A549 (cell line): ENCODE measurements around the gene SDE2. TPM values are rescaled to one million over a fixed set of nuclear protein-coding genes. Genes with fewer than 3 reads are reported as not detected.

ENCODE experiments used
- ATAC-seq, 2 experiments: fragments of 200-7000 bp in 1 of 2; fragments of >200 bp in 1 of 2; cut with Nextera tagmentation in 1 of 2; cut with Tn5 transposase in 1 of 2; 3 replicates each; pipeline versions ENCODE4 v1.8.0 to v1.9.1; 2018 to 2020; ENCODE audit warnings: mild to moderate bottlenecking in 1 of 2, moderate library complexity in 1 of 2
- CTCF ChIA-PET: fragments of 300-600 bp; sonication (Branson Sonifier 250); formaldehyde crosslinking; extraction: SDS; loops from one replicate; lab custom pipeline; 2021; ENCODE audit warnings: antibody characterized with exemption, inconsistent platforms; lab: Yijun Ruan, JAX
- POLR2A ChIA-PET: fragments of 350-600 bp; formaldehyde crosslinking; extraction: SDS; loops from one replicate; lab custom pipeline; 2021; ENCODE audit warnings: antibody characterized with exemption, inconsistent platforms; lab: Yijun Ruan, JAX
- DNase-seq, 2 experiments: peaks; one replicate each; pipeline versions ENCODE4 v3.0.0 to v3.0.0-alpha.2; 2011 to 2016; ENCODE audit warnings: low read depth in 1 of 2, low spot score in 1 of 2
- FAIRE-seq: peaks from 2 replicates; lab custom pipeline; 2011; peaks lifted over from hg19 to GRCh38; lab: Jason Lieb, UNC
- H3K27ac ChIP-seq, 2 experiments: fragments of >200 bp; sonication (Bioruptor Twin); formaldehyde crosslinking; 3 replicates each; pipeline ENCODE4 v1.5.1; 2016 to 2017
- H3K4me1 ChIP-seq: fragments of >200 bp; sonication (Bioruptor Twin); formaldehyde crosslinking; 3 replicates; pipeline ENCODE4 v1.6.1; 2016
- H3K4me2 ChIP-seq: fragments of >200 bp; sonication (Bioruptor Twin); formaldehyde crosslinking; 3 replicates; pipeline ENCODE4 v1.6.1; 2016
- H3K4me3 ChIP-seq: fragments of >200 bp; sonication (Bioruptor Twin); formaldehyde crosslinking; 3 replicates; pipeline ENCODE4 v1.5.1; 2016
- H3K9me3 ChIP-seq: fragments of >200 bp; sonication (Bioruptor Twin); formaldehyde crosslinking; 3 replicates; pipeline ENCODE4 v1.6.1; 2016
- ATOH8 ChIP-seq: fragments of 250-450 bp; sonication (Bioruptor Pico); IDR thresholded peaks from 2 replicates; pipeline ENCODE4 v1.5.0; 2020; ENCODE audit warnings: low read depth, mild to moderate bottlenecking, moderate library complexity
- EHF ChIP-seq: fragments of 250-450 bp; sonication (Bioruptor Pico); IDR thresholded peaks from 2 replicates; pipeline ENCODE4 v1.5.0; 2020; ENCODE audit warnings: mild to moderate bottlenecking
- ELK1 ChIP-seq: fragments of 150-350 bp; IDR thresholded peaks from 2 replicates; pipeline ENCODE4 v1.6.1; 2014; ENCODE audit warnings: low read depth, mild to moderate bottlenecking, low read length
- EP300 ChIP-seq, 2 experiments: fragments of >200 bp; sonication (Bioruptor Twin); formaldehyde crosslinking; IDR thresholded peaks; 2 replicates in 1 of 2; 3 replicates in 1 of 2; pipeline ENCODE4 v1.6.1; 2016 to 2017
- ESRRA ChIP-seq: fragments of 150-350 bp; IDR thresholded peaks from 2 replicates; pipeline ENCODE4 v1.6.1; 2014; ENCODE audit warnings: mild to moderate bottlenecking, low read length, borderline replicate concordance
- FOSB ChIP-seq: fragments of 250-450 bp; sonication (Bioruptor Pico); IDR thresholded peaks from 2 replicates; pipeline ENCODE4 v1.5.0; 2020; ENCODE audit warnings: mild to moderate bottlenecking, moderate library complexity
- FOXS1 ChIP-seq: fragments of 250-450 bp; sonication (Bioruptor Pico); IDR thresholded peaks from 2 replicates; pipeline ENCODE4 v1.5.0; 2020; ENCODE audit warnings: mild to moderate bottlenecking, moderate library complexity
- GATA3 ChIP-seq: IDR thresholded peaks from 2 replicates; pipeline ENCODE4 v1.6.1; 2012; ENCODE audit warnings: borderline replicate concordance
- HES2 ChIP-seq: fragments of >200 bp; sonication (Bioruptor Twin); formaldehyde crosslinking; IDR thresholded peaks from 2 replicates; pipeline ENCODE4 v1.6.1; 2016
- HMGXB4 ChIP-seq: fragments of 250-450 bp; sonication (Bioruptor Pico); IDR thresholded peaks from 2 replicates; pipeline ENCODE4 v1.5.0; 2021; ENCODE audit warnings: mild to moderate bottlenecking, moderate library complexity, borderline replicate concordance
- HOXB5 ChIP-seq: fragments of 250-450 bp; sonication (Bioruptor Pico); IDR thresholded peaks from 2 replicates; pipeline ENCODE4 v1.5.0; 2020; ENCODE audit warnings: mild to moderate bottlenecking, moderate library complexity
- JUN ChIP-seq, 2 experiments: fragments of >200 bp; sonication (Bioruptor Twin); formaldehyde crosslinking; IDR thresholded peaks; 2 replicates in 1 of 2; 3 replicates in 1 of 2; pipeline ENCODE4 v1.6.1; 2016 to 2017
- JUNB ChIP-seq: fragments of >200 bp; sonication (Bioruptor Twin); formaldehyde crosslinking; IDR thresholded peaks from 2 replicates; pipeline ENCODE4 v1.6.1; 2016
- KDM5A ChIP-seq: fragments of 200-600 bp; sonication (generic); IDR thresholded peaks from 2 replicates; pipeline ENCODE4 v1.6.1; 2016; ENCODE audit warnings: antibody characterized with exemption, mild to moderate bottlenecking
- MAFK ChIP-seq: fragments of 450-650 bp; IDR thresholded peaks from 2 replicates; pipeline ENCODE4 v1.6.1; 2014; ENCODE audit not compliant: partially characterized antibody
- MAX ChIP-seq: IDR thresholded peaks from 2 replicates; pipeline ENCODE4 v1.6.1; 2012
- NFE2L2 ChIP-seq: fragments of 150-350 bp; conservative IDR thresholded peaks from 2 replicates; pipeline ENCODE4 v1.6.1; 2014; ENCODE audit warnings: low read length
- NPAS2 ChIP-seq: fragments of 250-450 bp; sonication (Bioruptor Pico); IDR thresholded peaks from 2 replicates; pipeline ENCODE4 v1.8.0; 2022; ENCODE audit warnings: mild to moderate bottlenecking, moderate library complexity, borderline replicate concordance
- POLR2A ChIP-seq: IDR thresholded peaks from 2 replicates; pipeline ENCODE4 v1.6.1; 2012; ENCODE audit warnings: mild to moderate bottlenecking, low read length
- RAD21 ChIP-seq, 2 experiments: fragments of >200 bp in 1 of 2; sonication (Bioruptor Twin) in 1 of 2; formaldehyde crosslinking in 1 of 2; IDR thresholded peaks in 1 of 2; conservative IDR thresholded peaks in 1 of 2; 2 replicates in 1 of 2; 3 replicates in 1 of 2; pipeline ENCODE4 v1.6.1; 2012 to 2018; ENCODE audit warnings: inconsistent platforms in 1 of 2
- RARB ChIP-seq: fragments of 250-450 bp; sonication (Bioruptor Pico); IDR thresholded peaks from 2 replicates; pipeline ENCODE4 v1.8.0; 2021; ENCODE audit warnings: mild to moderate bottlenecking, moderate library complexity
- ZSCAN20 ChIP-seq: fragments of 250-450 bp; sonication (Bioruptor Pico); IDR thresholded peaks from 2 replicates; pipeline ENCODE4 v1.8.0; 2022; ENCODE audit warnings: mild to moderate bottlenecking, moderate library complexity
- WGBS: methylation state at CpG from one replicate; pipeline ENCODE4 v1.1.6; 2017; ENCODE audit errors: missing lambda C conversion rate; 5-methylcytosine and 5-hydroxymethylcytosine counted together
- polyA plus RNA-seq, 4 experiments: library from polyadenylated mRNA; depleted of rRNA in 3 of 4; stranded (reverse); fragments of >200 nt; fragmentation: RNase III in 1 of 4; extraction: RNeasy Plus Mini Kit Qiagen cat#74134 plus additional on column Dnase treatment in 1 of 4; gene quantifications; 2 replicates in 3 of 4; 3 replicates in 1 of 4; pipeline ENCODE4 v1.2.3, GENCODE V29; 2011 to 2017

The SDE2 gene
- polyA plus RNA-seq, 2 of the 4 experiments (the other 2 are of a cell fraction): 9.2 to 24.8 TPM

GRCh38 chr1:226019572-226019971 is 20.4 kb upstream of the SDE2 start:
- FAIRE-seq: no peak
- H3K4me2 ChIP-seq: no peak overlapping the region

GRCh38 chr1:226017070-226017469 is 17.9 kb upstream of the SDE2 start:
- Histone ChIP-seq H3K9me3 (no peaks in the 10 kb centered on the region), H3K4me2 (no peak overlapping the region), H3K4me1 (no peaks in the 10 kb centered on the region), H3K4me3 (no peak overlapping the region), H3K27ac (no peak overlapping the region)
- POLR2A ChIA-PET: interaction anchor here (1.0 kb wide), 1 partner anchor 46 kb away, joined by 4 read pairs; the partner anchor contains the start of gene H3-3A
- DNase-seq: no peak
- 79% methylated on average over 6 of the region's 6 CpGs for WGBS
- CTCF ChIA-PET: interaction anchor here (1.2 kb wide), 1 partner anchor 48 kb away, joined by 4 read pairs; no protein-coding TSS in a partner anchor
- FAIRE-seq: no peak
- no peak; a peak in 1 of 6 replicates for ATAC-seq
- TF ChIP-seq GATA3 (no peak), FOSB (no peak), HOXB5 (CRISPR knock-in tag) (no peak), KDM5A (no peak), JUNB (no peak), EP300 (IDR thresholded peaks at IDR 0.05) (no peak), RAD21 (conservative IDR thresholded peaks at IDR 0.05 in 1 of 2, IDR thresholded peaks at IDR 0.05 in 1 of 2) (no peak), MAX (no peak), JUN (IDR thresholded peaks at IDR 0.05) (no peak), NPAS2 (CRISPR knock-in tag) (no peak), ZSCAN20 (CRISPR knock-in tag) (no peak), NFE2L2 (no peak), ATOH8 (CRISPR knock-in tag) (no peak), RARB (CRISPR knock-in tag) (no peak), POLR2A (no peak), EHF (CRISPR knock-in tag) (no peak)

More at GRCh38 chr1:226019572-226019971, 20.4 kb upstream of the SDE2 start:
- TF ChIP-seq HES2: no peak
- TF ChIP-seq MAFK: no peak
- TF ChIP-seq ELK1: no peak
- TF ChIP-seq JUNB: no peak
- TF ChIP-seq EHF (CRISPR knock-in tag): no peak
- no peak for TF ChIP-seq ESRRA
- no peak for TF ChIP-seq FOXS1 (CRISPR knock-in tag)
- no peak for TF ChIP-seq HMGXB4 (CRISPR knock-in tag)
- CTCF ChIA-PET: interaction anchor here (1.4 kb wide), 1 partner anchor 9 kb away, joined by 4 read pairs; no protein-coding TSS in a partner anchor
- Histone ChIP-seq H3K4me3 (no peak overlapping the region), H3K4me1 (no peaks in the 10 kb centered on the region), H3K27ac (no peak overlapping the region), H3K9me3 (no peaks in the 10 kb centered on the region)
- WGBS: 89% methylated on average over 1 of the region's 1 CpG
- ATAC-seq: no peak
- no peak for DNase-seq
- POLR2A ChIA-PET: interaction anchor here (1.4 kb wide), 1 partner anchor 43 kb away, joined by 5 read pairs; the partner anchor contains the start of gene H3-3A
